ENCODE results near the gene ALG14.

GRCh38 chr1:95098196-95098595 is 25.4 kb upstream of the ALG14 start:
- TF ChIP-seq CTCF (IDR thresholded peaks at IDR 0.05) = no peak
- no peak for TF ChIP-seq EZH2phosphoT487 (IDR thresholded peaks at IDR 0.05)
- TF ChIP-seq EZH2 (IDR thresholded peaks at IDR 0.05) = no peak

Data from neural progenitor cell (in vitro differentiated cells).